NCI-H82 (cell line): ENCODE data around the gene NRF1.
A peak's percentile ranks its signal among the peaks of the same experiment; 100 is the strongest.
"Not testable (repeated sequence)": the region's sequence is repeated elsewhere in the genome, so short reads cannot be mapped to it uniquely, and the experiment has no call there.

Source experiments
- DNase-seq: peaks from one replicate; lab custom pipeline; 2025; lab: John Stamatoyannopoulos, UW

Gene NRF1

DNA sequence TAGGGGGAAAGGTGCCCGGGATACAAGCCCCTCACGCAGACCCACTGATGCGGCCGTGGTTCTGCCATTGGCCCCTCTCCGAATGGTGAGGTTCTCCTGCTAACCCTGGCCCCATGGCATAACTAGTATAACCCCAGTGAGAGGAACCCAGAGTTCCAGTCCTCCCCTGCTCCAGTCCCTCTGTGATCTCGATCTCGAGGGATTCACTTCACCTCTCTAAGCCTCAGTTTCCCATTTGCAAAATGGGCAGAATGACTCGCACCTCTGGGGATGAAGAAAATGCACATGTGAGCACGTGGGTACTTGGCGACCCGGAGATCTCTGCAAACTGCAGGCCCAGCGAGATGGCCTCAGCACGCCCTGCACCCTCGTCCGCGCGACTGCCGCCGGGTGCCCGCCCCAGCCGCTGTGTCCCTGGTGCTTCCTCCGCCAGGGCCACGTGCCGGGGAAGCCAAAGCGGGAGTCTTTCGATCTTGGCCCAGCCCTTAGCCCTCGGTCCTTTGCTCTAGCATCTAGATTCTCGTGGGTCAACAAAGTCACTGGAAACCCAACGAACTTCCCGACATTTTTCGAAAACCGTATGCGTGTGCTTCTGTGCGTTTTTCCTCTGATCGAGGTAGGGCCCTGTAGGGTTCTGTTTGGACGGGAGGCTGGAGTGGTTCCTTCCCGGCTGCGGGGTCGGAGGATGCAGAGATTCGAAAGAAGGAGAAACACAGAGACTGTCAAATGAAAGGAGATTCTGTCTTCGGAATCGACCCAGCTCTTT lies 171.5 kb downstream of the NRF1 start:
- DNase-seq, result no peak

DNA sequence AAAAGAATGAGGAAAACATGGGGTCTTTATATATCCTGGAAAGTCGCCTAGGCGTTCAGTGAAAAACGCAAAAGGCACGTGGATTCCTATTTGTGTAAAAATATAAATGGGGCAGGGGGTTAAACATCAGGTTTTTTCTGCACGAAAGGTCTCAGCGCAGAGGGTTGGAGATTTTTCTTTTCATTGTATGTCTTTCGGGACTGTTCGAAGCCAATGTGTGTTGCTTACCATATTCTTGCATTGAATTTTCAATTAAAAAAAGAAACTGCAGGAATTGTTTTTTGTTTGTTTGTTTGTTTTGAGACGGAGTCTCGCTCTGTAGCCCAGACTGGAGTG lies 172.0 kb downstream of the NRF1 start:
- no peak for DNase-seq

DNA sequence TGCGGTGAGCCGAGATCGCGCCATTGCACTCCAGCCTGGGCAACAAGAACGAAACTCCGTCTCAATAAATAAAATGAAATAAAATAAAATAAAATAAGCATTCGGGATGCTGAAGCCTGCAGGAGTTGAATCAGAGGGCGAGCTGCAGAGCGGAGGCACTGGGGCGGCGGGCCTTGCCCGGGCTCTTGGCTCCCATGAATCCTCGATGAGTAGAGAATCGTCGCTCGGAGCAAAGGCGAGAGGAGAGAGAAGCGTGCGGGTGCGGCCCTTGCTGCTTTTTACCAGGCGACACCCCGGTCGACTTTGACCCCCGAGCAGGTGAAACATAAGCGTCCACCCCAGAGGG lies 172.9 kb downstream of the NRF1 start:
- DNase-seq, result no peak

- DNase-seq, result no peak
These were observed 173.5 kb downstream of the NRF1 start for GRCh38 chr7:129784783-129785684.

DNA sequence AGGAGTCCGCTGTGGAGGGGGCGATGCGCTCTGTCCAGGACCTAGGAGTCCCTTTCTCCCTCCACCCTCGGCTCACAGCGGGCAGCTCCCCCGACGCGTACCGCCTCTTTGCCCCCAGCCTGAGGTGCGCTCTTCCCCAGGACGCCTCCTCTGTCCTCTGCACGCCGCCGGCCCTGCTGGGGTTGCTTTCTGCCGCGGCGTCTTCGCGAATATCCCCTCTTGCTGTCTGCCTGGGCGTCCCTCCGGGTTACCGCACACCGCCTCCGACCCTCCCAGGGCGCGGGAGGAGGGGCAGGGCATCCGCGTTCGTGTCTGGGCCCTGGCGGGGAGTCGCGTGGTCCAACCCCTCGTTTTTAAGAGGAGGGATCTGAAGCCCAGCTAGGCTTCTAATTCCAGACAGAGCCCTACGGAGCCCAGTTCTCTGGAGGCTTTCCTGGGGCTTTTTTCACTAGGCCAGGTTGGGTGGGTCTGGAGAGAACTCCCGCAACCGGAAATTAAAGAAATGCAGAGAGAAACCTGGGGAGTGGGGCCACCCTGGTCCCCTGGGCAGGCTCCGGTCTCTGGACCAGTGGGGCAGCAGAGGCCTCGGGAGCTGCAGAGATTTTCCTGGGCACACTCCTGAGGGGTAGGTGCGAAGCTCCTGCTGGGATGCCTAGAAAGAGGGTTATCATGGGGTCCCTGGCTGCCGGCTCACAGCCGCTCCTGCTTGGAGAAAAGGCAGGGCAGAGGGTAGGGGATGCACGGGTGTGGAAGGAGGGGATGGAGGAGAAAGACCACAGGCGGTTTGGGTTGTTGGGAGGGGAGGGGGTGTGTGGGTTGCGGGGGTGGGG lies 174.4 kb downstream of the NRF1 start:
- no peak for DNase-seq

GRCh38 chr7:129786825-129787563 lies 175.5 kb downstream of the NRF1 start:
- DNase-seq, result peak; percentile 63

DNA sequence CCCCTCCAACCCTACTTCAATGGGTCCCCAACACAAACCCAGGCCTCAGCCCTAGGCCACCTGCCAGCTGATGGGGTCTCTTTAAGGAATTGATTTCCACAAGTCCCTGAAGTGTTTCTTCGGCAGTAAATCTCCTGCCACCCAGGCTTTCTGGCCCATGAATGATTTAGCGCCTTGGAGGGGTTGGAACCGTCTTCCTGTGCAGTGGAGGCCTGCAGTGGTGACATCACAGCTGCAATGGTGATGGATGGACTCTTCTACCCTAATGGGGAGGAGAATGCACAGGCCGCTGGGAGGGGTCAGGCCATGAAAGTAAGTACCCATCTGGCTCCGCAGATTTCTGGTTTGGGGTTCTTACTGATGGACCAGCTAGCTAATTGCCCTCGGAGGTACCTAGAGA lies 177.5 kb downstream of the NRF1 start:
- DNase-seq, result peak; percentile 21

DNA sequence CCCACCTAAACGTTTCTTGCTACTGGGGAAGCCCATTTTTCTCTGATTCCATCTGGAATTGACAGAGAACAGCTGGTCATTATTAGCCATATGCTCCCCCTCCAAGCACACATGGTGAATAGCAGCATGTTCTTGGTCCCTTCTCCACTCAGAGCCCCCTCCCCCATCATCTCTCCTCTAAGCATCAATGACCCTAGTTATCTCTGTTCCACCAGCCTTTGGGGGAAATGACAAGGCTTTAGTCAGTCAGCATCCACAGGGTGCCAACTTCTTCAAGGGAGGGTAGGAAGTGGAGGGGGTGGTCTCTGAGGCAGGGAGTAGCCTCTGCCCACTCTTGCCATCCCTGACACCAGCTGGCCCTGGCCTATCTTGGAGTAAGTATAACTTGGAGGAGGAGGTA lies 178.1 kb downstream of the NRF1 start:
- DNase-seq, result peak; percentile 70

GRCh38 chr7:129790136-129790535 lies 178.6 kb downstream of the NRF1 start:
- no peak for DNase-seq

DNA sequence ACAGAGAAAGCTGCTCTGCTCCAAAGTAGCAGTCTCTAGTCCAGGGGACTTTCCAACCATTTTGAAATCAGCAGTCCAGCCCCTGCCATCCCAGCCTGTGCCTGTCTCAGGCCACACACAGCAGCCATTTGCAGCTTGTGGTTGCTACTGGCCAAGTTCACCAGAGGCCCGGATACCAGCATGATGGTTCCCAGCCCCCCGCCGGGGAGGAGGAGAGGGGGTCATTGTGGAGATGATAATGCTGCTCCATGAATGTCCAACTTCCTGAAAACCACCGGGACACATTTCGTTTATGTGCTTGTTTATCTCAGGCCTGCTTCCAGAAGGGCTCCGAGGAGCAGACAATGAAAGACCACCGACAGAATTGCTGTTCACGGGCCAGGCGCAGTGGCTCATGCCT lies 181.2 kb downstream of the NRF1 start:
- no peak for DNase-seq

- DNase-seq, result peak; percentile 20
These were observed 182.2 kb downstream of the NRF1 start for GRCh38 chr7:129793506-129794310.

GRCh38 chr7:129794461-129794860 lies 182.9 kb downstream of the NRF1 start:
- not testable (repeated sequence) for DNase-seq

GRCh38 chr7:129796186-129796775 lies 184.8 kb downstream of the NRF1 start:
- DNase-seq, result no peak

DNA sequence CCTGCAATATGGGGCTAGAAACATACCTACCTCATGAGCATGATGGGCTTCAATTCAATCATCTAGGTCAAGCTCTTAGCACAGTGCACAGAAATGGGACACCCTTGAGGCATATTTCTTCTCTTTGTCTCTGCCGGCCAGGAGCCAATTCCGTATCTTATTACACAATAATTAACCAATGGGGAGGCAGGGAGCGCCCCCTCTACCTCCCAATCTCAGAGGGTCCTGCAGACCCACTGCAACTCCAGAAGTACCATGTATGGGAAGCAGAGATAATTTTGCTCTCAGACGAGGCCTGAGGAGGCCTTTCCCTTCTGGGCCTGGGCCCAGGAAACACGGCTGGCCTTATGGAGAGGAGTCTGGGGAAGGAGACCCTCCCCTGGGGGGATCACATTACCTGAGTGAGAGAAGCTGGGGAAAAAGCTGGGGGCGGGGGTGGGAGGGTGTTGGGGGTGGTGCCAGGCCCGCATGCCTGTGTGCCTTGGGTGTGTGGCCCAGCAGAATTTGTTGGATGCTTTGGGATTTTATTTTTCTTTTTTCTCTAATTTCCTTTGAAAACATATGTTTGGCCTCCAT lies 185.8 kb downstream of the NRF1 start:
- peak; percentile 46 for DNase-seq

DNA sequence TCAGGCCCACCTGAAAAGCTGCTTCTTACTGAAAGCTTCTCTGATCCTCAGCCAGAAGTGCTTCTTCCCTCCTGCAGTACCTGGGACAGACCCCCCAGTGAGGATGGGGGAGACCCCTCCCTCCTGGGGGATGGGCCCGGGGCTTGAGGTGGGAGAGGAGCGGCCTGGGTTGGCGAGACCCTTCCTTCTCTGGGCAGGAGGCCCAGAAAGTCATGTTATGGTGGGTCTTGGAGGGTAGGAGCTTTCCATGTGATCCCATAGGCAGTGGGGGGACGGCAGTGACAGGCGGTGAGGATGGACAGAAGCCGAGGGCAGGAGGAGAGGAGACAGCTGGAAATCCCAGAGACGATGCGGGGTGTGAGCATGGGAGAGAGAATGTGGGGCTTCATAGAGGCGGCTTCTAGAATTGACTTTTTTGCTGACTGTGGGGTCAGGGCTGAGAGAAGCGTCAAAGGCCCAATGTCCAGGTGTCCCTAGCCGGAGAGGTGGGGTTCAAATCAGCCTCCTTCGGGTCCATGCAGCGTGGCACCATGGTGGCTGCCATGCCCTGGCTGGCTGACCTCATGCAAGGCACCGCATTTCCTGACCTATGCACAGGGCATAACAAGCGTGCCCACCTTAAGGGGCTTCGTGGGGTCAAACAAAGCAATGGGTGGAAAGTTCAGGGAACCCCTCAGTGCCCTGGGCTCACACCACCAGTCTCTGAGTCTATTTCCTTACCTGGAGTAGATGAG lies 187.3 kb downstream of the NRF1 start:
- no peak for DNase-seq

DNA sequence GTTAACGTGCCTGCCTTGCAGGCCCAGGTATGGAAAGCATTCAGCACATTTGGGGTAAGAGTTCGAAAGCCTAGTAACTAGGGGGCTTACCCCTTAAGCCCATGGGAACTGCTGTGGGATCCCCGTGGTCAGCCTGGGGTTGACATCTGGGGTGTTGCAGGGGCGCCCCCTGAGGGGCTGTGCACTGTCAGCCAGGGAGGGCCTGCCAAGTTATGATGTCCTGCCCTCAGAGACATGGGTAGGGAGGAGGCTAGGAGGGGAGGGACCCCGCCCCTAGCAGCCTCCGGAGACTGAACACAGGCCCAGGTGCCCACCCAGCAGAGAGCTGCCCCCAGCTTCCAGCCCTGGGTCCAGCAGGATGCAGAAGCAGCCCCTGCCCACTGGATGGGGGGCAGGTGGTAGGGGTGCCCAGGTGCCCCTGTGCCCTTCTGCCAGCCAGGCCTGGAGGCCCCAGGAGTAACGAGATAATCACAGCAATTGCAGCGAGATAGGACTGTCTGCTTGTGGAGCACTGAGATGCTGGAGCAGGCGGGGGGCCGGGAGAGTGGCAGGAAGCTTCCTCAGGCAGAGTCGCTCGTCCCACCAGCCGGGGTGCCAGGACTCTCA lies 187.9 kb downstream of the NRF1 start:
- no peak for DNase-seq

- no peak for DNase-seq
These were observed 189.4 kb downstream of the NRF1 start for GRCh38 chr7:129800901-129801300.

DNA sequence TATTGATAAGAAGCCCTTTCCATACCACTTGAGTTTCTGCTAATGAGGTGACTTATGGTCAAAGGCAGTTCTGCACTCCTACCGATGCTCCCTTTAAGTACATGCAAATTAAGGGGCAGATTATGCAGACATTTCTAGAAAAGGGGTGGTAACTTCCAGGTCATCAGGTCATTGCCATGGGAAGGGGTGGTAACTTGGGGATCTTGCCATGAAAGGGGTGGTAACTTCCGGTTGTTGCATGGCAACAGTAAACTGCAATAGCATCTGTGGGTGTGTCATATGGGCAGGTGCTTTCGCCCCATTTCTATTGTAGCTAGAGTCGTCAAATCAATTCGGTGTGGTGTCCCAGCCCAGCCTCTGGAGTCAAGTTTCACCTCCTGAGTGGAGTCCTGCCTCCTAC lies 190.4 kb downstream of the NRF1 start:
- no peak for DNase-seq

GRCh38 chr7:129803546-129804081 lies 192.1 kb downstream of the NRF1 start:
- DNase-seq, result no peak
